NOMO-1 (cell line): ENCODE measurements around the gene SMC5.
"Not testable (repeated sequence)": the region's sequence is repeated elsewhere in the genome, so short reads cannot be mapped to it uniquely, and the experiment has no call there.

Experiments
- DNase-seq, 2 experiments: peaks; one replicate each; lab custom pipeline; 2025; ENCODE audit not compliant: unreplicated experiment in 2 of 2; lab: John Stamatoyannopoulos, UW

The SMC5 gene

DNA sequence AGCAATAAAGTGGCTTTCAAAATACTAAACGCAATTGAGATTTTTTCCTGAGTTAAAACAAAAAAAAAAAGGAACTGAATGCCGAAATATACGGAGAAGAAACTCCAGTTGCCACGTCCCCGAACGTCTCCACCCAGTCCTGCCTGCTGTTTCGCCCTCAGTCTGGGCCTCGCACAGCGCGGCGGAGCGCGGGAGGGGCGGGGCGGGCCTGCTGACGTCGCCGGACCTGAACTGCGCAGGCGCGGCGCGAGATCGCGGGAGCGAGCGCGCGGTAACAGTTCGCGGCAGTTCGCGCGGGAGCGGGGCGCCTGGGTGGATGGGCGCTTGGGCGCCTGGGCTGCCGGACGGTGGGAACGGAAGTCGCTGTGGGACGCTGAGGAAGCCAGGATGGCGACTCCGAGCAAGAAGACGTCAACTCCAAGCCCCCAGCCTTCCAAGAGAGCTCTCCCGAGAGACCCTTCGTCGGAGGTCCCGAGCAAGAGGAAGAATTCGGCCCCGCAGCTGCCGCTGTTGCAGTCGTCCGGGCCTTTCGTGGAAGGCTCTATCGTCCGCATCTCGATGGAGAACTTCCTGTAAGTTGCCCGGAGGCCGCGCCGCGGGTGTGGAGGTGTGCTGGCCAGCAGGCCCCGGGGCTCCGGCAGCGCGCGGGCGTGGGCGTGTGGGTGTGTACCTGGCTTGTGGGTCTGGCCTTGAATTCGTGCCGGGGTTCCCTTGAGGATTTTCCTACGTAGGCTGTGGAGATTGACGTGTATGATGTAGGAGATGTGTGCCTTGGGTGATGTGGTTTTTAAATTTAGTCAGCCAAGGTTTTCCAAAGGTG lies at the start of gene SMC5:
Gene SMC5, plus strand, starts transcription at position 287 of the 820 bp plus-strand sequence. Its CDS starts 101 bp downstream, at position 388.
- peak; percentile 54 to 74 for DNase-seq

DNA sequence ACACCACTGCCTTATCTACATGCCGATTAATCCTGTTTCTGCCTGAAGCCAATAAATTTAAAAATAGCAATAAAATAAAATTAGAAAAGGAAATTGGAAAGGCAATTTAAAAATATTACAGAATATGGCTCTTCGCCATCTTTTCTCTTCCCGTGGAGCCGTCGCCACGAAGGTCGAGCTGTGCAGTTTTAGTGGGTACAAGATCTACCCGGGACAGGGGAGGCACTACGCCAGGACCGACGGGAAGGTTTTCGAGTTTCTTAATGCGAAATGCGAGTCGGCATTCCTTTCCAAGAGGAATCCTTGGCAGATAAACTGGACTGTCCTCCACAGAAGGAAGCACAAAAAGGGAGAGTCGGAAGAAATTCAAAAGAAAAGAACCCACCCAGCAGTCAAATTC lies 41.7 kb upstream of the SMC5 start:
- DNase-seq = no peak

DNA sequence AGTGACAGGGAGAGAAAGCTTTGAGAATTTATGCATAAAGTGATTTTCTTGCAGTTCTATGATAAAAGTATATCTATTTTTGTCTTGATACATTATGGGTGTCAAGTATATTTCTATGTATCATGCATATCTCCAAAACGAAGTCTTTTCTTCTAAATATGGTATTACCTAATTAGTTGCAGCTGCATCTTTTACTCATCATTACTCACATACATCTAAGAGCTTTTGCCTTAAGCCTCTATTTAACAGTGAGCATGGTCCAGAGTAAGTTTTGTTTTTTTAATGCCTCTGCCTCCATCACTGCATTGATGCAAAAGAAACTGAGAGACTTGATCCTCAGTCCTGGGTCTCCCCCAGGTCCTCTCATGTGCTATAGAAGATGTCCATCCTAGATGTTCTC lies 40.0 kb upstream of the SMC5 start:
- no peak for DNase-seq

DNA sequence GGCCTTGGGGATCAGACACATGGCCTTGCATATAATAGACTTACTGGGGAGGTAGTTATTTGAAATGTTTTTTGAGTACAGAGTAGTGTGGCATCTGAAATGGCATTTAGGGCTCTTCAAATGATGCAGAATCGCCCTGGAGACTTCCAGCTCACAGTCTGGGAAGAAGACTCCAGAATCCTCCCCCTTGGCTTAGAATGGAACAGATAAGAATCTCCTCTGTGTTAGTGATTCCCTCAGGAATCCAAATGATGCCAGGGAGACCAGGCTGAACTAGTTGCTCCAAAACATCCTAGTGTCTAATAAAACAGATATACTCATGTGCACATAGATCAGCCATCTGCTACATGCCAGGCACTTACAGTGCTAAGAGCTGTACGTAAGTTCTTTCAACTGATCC lies 38.6 kb upstream of the SMC5 start:
- DNase-seq = no peak

DNA sequence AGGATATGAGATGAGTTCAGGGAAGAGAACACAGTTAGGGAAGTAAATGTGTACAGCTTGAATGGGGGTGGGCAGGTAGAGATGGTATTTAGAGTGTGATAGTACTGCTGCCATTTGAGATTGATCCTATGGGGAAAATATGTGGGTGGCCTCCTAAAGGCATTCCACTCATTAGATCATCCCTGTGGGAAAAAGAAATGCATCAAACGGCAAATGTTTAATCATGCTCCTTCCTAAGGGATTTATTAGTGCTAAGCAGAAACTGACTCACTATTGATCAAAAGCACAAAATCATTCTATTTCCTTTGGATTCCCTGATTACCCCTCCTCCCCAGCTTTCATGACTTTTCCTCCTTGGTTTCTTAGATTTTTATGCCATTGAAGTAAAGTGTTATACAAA lies 36.4 kb upstream of the SMC5 start:
- no peak for DNase-seq

DNA sequence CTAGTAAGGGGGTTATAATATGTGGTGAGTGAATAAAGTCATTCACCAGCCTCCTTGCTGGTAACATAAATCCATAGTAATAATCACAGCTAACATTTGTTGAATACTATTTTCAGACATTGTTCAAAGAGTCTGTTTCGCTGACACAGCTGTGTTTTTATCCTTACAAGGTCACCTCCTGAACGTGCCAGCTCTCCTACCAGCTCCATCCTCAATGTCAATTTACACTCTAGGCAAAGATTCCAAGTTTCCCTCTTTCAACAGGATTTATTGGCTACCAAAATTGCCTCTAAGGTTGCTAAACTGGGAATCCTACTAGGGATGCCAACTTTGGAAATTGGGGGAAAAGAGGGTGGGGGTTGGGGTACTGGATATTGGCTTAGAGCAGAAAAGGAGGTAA lies 30.7 kb upstream of the SMC5 start:
- no peak for DNase-seq

DNA sequence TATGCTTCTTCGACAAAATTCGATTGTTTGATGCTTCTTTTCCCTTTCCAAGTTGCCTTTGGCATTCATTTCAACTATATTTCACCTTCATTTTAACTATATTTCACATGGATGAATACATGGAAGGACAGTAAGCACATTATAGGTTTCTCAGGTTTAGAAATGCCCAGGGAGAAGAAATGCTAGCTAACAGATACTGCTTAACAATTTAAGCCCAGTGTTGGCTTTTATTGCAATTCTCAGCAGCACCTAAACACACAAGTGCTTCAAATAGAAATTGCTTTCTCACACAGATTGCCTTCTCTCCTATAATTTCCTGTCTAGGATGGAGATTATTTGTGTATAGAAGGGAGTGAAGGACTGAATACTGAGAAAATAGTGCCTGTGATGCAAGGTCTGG lies 30.2 kb upstream of the SMC5 start:
- no peak for DNase-seq

DNA sequence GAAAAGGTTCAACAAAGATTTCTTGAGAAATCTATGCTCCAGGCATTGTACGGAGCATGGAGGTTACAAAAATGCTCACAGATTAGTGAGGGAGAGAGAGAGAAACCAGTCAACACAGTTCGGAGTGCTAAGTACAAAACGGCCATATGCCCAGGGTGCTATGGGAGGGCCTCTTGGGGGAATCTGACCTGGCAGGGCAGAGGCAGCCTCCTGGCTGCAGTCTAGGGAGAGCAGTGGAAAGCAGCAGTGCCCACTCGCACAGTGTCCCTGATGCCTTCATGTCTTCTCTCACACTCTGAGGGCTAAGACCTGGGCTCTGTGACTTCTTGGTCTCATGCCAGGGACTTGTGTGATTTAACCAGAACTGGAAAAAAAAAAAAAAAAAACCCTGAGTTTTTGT lies 29.8 kb upstream of the SMC5 start:
- DNase-seq = no peak

DNA sequence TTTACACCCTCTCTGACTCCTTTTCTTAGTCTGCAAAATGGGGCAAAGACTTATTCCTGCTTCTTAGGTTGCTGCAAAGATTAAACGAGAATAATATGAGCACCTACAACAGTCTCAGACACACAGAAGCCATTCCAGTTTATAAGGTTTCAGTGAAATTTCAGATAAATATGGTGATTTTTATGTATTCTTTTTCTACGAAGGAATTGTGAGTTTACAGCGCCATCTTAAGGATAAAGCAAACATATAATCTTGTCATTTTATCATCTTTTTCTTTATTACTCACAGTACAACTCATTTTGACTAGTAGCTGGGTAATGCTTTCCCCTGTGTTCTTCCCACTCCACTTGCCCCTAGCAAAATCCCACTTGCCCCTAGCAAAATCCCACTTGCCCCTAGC lies 29.2 kb upstream of the SMC5 start:
- DNase-seq = no peak

DNA sequence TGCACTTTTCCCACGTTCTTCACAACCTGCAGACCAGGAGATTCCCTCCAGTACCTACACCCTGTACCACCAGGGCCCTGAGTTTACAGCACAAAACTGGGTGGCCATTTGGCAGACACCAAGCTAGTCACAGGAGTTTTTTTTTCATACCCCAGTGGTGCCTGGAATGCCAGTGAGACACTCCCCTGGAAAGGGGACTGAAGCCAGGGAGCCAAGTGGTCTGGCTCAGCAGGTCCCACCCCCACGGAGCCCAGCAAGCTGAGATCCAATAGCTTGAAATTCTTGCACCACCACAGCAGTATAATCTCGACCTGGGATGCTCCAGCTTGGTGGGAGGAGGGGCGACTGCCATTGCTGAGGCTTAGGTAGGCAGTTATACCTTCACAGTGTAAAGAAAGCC lies 26.3 kb upstream of the SMC5 start:
- no peak for DNase-seq

DNA sequence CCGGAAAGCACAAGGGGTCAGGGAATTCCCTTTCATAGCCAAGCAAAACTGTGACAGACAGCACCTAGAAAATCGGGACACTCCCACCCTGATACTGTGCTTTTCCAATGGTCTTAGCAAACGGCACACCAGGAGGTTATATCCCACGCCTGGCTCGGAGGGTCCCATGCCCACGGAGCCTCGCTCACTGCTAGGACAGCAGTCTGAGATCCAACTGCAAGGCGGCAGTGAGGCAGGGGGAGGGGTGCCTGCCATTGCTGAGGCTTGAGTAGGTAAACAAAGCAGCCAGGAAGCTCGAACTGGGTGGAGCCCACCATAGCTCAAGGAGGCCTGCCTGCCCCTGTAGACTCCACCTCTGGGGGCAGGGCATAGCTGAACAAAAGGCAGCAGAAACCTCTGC lies 24.6 kb upstream of the SMC5 start:
- DNase-seq = not testable (repeated sequence)

DNA sequence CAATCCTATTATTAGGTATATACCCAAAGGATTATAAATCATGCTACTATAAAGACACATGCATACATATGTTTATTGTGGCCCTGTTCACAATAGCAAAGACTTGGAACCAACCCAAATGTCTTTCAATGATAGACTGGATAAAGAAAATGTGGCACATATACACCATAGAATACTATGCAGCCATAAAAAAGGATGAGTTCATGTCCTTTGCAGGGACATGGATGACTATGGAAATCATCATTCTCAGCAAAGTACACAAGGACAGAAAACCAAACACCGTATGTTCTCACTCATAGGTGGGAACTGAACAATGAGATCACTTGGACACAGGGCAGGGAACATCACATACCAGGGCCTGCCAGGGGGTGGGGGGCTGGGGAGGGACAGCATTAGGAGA lies 12.8 kb upstream of the SMC5 start:
- DNase-seq = not testable (repeated sequence)

DNA sequence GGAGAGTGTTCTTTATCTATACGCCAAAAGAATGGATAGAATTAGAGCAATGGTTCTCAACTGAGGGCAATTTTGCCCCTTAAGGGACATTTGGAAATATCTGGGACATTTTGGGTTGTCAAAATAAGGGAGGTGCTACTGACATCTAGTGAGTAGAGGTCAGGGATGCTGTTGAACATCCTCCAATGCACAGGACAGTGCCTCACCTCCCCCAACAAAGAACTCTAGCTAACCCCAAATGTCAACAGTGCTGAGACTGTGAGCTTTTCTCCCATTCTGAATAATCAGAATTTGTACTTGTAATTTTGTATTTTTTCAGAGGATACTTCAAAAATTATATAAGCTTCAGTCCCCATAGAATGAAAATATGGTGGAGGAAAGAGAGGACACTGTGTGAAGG lies 8.6 kb upstream of the SMC5 start:
- no peak for DNase-seq

DNA sequence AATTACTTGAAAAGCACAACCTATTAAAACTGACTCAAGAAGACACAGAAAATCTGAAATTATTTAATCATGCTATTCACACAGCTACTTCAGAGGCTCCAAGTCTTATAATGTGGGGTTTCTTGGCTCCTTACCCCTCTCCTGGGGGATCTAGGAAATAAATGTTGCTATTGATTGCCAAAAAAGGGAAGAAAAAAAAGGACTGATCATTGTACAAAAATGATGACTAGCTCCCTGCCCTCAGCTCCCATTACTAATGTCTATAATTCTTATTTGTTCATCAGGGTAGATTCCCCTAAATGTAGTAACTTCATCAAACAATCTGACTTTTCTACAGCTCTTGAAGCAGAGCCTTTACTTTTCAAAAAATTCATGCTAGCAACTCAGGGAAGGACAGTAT lies 3.3 kb upstream of the SMC5 start:
- no peak for DNase-seq

DNA sequence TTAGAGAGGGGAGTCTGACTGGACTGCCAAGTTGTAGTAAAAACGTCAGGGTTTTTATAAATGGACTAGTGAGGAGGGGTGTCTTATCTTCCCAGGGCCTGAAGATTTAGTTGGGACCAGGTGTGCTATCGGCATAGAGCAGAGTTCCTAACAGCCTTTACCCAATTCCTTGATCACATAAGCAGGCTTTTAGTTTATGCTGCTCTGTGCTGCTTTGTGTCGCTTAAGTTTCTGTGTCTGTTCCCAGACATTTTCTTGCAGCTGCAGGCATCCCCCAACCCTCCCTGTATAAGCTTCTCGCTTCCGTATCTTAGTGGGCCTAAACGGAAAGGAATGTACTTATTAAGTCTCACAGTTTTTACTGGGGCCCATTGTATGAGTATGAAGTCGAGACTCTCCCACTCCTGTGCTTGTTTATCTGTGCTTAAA lies 2.6 kb upstream of the SMC5 start:
- DNase-seq = no peak

DNA sequence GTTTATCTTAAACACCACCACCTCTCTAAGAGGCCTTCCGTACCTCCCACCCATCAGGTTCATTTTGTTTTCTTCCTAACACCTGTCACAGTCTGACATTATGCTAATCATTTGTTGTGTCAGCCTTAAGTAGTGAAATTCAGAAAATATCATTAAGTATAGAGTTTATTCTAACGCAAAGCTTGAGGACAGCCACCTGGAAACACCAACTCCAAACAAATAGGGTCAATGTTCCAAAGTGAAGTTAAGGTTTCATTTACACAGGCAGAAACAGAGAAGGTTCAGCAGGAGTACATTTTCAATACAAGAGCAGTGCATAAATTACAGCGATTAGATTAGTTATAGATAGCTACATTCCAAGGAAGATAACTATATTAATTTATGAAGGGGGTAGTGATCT lies 1.3 kb upstream of the SMC5 start:
- no peak for DNase-seq

DNA sequence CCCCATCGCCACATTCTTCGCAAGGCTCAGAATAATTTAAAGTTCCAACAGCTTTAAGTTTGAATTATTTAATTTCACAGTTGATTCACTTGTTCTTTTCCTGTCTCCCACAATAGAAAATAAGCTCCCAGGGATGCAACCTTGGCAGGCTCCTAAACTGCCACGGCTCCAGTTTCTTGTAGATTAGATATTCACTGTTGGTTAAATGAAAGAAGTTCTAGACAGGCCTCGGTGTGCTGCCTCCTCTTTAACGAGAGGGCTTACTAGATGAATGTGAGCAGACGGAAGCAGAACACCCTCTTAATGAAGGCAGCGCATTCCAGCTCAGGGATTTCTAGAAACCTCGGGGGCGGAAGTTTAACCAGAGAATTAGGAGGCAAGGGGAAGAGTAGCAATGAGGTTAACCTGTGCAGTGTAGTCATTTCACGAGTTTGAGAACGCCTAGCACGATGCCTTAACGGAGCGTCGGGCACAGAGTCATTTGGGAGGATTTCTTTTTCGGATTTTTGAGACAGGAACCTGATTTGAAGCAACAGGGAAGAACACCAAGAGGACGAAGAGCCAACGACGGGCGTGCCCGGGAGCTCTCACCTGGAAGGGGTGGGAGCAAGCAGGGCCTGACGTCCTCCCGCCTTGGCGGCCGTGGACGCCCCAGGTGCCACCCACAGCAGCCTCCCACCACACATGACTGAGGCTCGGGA lies 637 bp upstream of the SMC5 start:
- DNase-seq = no peak

DNA sequence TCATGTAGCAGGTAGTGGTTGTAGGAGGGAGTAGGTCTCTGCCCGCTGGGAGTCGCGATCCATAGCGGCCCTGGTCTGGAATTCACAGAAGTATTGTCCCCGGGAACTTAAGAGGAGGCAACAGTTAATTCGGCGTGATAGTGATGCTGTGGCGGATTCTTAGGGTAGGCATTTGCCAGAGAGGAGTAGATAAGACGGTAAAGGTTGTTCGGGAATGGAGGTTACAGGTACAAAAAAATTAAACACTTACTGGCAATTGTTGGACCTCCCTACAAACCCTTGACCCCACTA lies 679 bp downstream of the SMC5 start:
- DNase-seq = no peak

DNA sequence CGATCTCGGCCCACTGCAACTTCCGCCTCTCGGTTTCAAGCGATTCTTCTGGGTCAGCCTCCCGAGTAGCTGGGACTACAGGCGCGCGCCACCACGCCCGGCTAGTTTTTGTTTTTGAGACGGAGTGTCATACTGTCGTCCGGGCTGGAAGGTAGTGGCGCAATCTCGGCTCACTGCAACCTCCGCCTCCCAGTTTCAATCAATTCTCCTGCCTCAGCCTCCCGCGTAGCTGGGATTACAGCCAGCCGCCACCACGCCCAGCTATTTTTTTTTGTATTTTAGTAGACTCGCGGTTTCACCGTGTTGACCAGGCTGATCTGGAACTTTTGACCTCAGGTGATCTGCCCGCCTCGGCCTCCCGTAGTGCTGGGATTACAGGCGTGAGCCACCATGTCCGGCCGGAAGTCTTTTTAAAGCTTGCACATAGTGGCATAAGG lies 1.2 kb downstream of the SMC5 start:
- no peak for DNase-seq

DNA sequence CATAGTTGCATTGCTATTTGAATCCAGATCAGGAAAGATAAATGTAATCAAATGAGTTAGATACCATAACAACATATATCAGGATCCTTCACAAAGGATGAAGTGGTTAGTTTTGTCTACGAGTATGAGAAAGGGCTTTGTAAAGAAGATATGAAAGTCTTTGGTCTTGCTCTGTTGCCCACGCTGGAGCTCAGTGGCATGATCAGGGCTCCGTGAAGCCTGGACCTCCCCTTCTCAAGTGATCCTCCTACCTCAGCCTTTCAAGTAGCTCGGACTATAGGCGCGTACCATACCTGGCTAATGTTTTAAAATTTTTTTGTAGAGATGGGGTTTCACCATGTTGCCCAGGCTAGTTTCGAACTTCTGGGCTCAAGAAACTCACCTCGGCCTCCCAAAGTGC lies 1.8 kb downstream of the SMC5 start:
- DNase-seq = no peak

DNA sequence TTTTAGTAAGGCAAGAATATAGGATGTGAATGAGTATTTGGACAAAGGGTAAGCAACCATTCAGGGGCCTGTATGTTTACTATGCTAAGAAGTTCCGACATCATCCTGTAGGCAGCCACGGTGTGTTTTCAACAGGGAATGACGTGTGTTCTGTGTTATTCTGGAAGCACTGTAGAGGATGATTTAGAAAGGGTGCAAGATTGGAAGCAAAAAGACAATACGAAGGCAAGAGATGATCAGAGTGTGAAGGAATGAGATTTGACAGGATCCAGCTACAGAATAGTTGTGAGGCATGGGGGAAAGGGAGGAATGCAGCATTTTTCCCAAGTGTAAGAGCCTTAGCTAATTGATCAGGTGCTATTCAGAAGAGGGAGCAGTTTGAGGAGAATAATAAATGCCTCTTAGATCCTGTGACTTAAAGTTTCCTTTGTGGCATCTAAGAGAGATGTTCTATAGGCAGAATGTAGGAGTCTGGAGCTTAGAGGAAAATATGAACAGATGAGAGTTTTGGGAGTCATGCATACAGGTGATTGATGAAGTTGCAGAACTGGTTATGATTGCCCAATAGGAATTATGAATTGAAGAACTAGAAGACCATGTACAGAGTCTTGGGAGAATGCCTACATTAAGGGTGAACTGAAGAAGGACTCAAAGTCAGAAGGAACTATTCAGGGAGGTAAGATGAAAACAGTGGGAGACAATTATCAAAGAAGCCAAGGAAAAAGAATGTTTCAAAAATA lies 2.5 kb downstream of the SMC5 start:
- no peak for DNase-seq

DNA sequence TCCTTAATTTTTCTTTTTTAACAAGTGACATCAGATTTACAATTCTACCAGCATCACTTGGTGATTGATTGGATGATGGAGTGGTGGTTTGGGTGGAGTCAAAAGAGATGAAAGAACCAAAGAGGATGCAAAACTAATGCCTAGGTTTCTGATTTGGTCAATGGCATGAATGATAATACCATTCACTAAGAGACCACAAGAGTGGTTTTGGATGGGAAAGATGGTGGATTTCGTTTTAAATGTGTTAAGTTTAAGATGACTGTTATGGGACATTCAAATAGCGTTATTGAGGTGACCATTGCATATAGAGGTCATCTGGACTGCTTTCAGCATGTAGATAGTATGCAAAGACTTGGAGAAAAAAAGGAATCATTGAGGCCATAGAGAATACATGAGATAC lies 3.6 kb downstream of the SMC5 start:
- no peak for DNase-seq
